Measurements from ENCODE around the gene PRKACA. TPM values are rescaled to one million over a fixed set of nuclear protein-coding genes. Genes with fewer than 3 reads are reported as not detected.

The PRKACA gene
- total RNA-seq, 2 donors from 2014 or later: 66.3 to 84.5 TPM

DNA sequence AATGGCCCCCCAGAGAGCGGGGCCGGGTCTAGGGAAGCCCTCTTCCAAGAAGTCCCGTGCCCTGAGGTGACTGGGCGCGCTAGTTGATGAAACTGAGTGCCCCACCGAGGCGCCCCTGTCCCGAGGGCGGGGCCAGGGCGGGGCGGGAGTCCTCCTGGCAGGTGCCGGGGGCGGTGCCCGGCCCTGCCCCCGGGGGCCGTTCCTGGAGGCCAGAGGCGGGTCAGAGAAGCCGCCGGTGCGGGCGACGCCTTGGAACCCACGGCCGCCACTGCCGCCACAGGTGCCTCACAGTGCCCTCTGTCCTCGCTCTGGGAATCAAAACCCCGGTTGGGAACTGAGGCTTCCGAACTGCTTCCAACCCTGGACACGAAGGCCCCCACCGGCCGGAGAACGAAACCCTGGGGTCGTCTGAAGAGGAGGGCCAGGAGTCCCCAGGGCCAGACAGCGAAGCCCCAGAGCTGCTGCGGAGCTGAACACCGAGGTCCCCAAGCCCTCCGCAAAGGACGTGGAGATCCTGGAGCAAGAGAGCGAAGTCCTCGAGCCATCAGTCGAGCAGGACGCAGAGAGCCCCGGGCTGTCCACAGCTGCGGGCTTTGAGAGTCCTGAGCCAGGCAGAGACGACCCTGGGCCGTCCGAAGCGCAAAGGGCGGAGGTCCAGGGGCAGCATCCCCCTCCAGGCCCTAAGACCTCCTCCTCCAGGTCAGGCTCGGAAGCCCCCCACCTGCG is 44.9 kb downstream of the PRKACA start, which contains the start of gene MISP3:
Gene MISP3, plus strand, starts transcription at position 252 of the 726 bp plus-strand sequence. CDS start 524 bp downstream, outside the sequence.
- peak in 1 of 2 donors; percentile 27 for ATAC-seq
- Mint-ChIP-seq H3K9me3 (no peaks in the 10 kb centered on the region), H3K36me3 (no peaks in the 10 kb centered on the region), H3K27ac (no peak within 1 kb of the TSS)
- peak; percentile 46 to 59 for DNase-seq (ENCODE audit: low spot score in 2 of 2)

DNA sequence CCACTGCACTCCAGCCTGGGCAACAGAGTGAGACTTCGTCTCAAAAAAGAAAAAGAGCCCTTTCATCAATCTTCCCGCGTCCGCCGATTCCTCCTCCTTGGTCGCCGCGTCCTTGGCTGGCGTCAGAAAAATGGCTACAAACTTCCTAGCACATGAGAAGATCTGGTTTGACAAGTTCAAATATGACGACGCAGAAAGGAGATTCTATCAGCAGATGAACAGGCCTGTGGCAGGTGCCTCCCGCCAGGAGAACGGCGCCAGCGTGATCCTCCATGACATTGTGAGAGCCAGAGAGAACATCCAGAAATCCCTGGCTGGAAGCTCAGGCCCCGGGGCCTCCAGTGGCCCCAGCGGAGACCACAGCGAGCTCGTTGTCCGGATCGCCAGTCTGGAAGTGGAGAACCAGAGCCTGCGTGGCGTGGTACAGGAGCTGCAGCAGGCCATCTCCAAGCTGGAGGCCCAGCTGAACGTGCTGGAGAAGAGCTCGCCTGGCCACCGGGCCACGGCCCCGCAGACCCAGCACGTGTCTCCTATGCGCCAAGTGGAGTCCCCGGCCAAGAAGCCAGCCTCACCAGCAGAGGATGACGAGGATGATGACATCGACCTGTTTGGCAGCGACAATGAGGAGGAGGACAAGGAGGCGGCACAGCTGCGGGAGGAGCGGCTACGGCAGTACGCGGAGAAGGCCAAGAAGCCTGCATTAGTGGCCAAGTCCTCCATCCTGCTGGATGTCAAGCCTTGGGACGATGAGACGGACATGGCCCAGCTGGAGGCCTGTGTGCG is 47.1 kb downstream of the PRKACA start:
- ATAC-seq (no peak), DNase-seq (ENCODE audit: low spot score in 2 of 2) (no peak)
- H3K36me3 Mint-ChIP-seq: no peaks in the 10 kb centered on the region
- no peaks in the 10 kb centered on the region for H3K9me3 Mint-ChIP-seq
- no peak overlapping the region for H3K27ac Mint-ChIP-seq

DNA sequence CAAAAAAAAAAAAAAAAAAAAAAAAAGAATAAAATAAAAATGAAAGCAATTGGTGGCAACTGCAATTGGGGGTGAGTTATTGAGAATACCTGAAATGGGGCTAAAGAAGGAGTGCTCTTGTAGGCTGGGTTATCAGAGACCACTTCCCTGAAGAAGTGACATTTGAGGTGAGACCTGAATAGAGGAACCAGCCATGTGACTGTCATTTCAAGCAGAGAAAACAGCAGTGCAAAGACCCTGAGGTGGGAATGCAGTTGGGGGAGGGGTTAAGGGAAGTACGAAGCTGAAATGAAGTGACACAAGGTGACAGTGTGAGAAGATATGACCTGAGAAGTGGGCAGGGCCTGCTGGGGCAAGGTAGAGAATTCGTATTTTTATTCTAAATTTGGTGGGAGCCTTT is 51.4 kb downstream of the PRKACA start:
- H3K36me3 Mint-ChIP-seq: no peaks in the 10 kb centered on the region
- H3K27ac Mint-ChIP-seq: no peak overlapping the region
- H3K9me3 Mint-ChIP-seq: no peaks in the 10 kb centered on the region
- peak; percentile 11 to 22 for ATAC-seq
- DNase-seq (ENCODE audit: low spot score in 2 of 2): no peak

DNA sequence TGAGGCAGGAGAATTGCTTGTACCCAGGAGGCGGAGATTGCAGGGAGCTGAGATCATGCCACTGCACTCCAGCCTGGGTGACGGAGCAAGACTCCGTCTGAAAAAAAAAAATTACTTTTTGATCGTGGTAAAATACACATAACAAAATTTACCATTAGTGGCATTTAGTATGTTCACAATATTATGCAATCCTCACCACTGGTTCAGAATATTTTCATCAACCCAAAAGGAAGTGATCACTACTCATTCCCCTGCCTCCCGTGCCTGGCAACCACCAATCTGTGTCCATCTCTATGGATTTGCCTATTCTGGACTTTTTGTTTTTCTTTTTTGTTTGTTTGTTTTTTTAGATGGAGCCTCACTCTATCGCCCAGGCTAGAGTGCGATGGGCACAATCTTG is 54.5 kb downstream of the PRKACA start:
- Mint-ChIP-seq H3K27ac (no peak overlapping the region), H3K9me3 (no peaks in the 10 kb centered on the region), H3K36me3 (no peaks in the 10 kb centered on the region)
- DNase-seq (ENCODE audit: low spot score in 2 of 2): no peak
- no peak for ATAC-seq

DNA sequence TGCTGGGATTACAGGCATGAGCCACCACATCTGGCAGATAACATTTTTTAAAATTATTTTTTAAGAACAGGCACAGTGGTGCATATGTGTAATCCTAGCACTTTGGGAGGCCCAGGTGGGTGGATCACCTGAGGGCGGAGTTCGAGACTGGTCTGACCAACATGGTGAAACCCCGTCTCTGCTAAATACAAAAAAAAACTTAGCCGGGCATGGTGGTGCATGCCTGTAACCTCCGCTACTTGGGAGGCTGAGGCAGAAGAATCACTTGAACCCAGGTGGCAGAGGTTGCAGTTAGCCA is 55.1 kb downstream of the PRKACA start:
- Mint-ChIP-seq H3K27ac (no peak overlapping the region), H3K9me3 (no peaks in the 10 kb centered on the region), H3K36me3 (no peaks in the 10 kb centered on the region)
- DNase-seq (ENCODE audit: low spot score in 2 of 2) (no peak), ATAC-seq (no peak)

DNA sequence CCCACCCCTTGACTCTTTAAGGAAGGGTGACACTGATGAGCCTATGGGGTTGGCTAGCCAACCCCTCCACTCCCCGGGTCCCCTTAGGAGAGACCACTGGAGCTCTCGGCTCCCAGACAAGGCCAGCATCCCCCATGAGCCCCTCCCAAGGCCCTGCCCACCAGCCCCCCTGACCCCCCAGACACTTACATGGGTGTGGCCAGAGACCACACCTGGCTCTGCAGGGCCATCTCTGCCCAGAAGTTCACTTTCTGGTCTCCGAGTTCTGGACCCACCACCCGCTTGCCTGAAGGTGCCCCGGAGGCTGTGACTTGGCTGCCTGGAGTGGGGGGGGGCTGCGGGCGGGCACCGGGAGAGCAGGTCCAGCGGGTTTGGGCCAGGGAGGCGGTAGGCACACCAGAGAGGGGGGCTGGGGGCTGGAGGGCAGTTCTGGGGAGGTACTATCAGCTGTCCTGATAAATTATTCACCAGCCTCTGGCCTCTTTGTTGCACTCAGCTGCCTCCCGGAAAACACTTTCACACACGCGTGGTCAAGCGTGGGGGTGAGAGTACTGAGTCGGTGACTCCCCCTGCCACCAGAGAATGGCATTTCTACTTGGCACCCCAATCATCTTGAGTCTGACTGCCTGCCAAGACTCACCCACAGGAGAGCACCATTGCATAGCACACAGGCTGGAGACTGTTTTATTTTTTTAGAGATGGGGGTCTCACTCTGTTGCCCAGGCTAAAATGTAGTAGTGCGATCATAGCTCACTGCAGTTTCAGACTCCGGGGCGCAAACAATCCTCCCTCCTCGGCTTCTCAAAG is 55.6 kb downstream of the PRKACA start, which contains the start of gene PALM3:
Gene PALM3, minus strand, starts transcription at position 326 of the 807 bp plus-strand sequence. Its CDS starts 96 bp downstream, at position 230.
- DNase-seq (ENCODE audit: low spot score in 2 of 2): no peak
- no peaks in the 10 kb centered on the region for H3K36me3 Mint-ChIP-seq
- no peaks in the 10 kb centered on the region for H3K9me3 Mint-ChIP-seq
- ATAC-seq: no peak
- no peak within 1 kb of the TSS for H3K27ac Mint-ChIP-seq

DNA sequence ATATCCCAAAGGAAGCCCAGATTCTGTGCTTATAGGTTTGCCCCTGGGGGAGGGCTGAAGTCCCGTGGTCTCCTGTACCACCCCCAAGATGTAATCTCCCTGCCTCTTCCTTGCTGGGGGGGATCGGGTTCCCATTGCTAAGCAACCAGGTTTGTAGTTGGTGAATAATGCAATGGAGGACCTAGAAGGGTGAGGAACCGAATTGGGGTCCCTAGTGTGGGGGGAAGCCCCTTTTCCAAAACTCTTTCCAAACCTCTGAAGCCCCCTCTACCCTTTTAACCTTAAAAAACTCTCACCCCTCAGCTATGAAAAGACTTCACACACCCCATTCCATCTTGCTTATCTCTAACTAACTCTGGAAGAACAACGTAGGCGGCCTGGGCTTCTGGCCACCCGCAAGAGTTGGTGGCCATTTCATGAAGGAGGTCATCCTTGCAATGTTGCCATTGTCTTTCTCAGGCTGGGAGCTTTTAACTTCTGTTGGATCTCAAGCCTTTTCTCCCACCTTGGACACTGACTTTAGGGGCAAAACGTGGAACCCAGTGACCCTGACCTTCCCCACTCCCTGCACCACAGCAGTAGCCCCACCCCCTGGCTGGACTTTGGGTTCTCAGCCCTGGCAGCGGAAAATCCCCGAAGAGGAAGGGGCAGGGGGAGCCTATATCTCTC is 56.3 kb downstream of the PRKACA start:
- no peaks in the 10 kb centered on the region for H3K9me3 Mint-ChIP-seq
- H3K27ac Mint-ChIP-seq: no peak overlapping the region
- no peaks in the 10 kb centered on the region for H3K36me3 Mint-ChIP-seq
- ATAC-seq: no peak
- DNase-seq (ENCODE audit: low spot score in 2 of 2): no peak

DNA sequence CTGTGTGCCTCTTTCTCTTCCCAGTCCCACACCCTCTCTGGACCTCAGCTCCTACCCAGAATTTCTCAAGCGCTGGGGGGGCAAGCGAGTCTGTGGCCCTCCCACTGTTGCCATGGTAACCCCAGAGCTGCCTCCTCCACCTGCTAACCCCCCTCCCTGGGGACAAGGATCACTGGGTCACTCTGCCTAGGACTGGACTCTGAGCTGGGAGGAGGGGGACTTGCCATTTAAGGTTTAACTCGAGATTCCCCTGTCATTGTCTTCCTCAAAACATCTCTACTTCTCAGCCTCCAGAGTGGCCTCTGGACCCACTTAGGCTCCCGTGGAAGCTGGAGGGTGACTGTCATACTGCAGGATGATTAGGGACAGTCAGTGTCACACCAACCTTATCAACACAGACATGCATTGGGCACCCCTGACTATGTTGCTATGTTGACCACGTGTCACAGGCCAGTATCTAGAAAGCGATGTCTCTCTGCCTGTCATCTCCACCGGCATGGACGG is 57.9 kb downstream of the PRKACA start:
- DNase-seq (ENCODE audit: low spot score in 2 of 2): no peak
- H3K9me3 Mint-ChIP-seq: no peaks in the 10 kb centered on the region
- no peak for ATAC-seq
- no peak overlapping the region for H3K27ac Mint-ChIP-seq
- no peaks in the 10 kb centered on the region for H3K36me3 Mint-ChIP-seq

DNA sequence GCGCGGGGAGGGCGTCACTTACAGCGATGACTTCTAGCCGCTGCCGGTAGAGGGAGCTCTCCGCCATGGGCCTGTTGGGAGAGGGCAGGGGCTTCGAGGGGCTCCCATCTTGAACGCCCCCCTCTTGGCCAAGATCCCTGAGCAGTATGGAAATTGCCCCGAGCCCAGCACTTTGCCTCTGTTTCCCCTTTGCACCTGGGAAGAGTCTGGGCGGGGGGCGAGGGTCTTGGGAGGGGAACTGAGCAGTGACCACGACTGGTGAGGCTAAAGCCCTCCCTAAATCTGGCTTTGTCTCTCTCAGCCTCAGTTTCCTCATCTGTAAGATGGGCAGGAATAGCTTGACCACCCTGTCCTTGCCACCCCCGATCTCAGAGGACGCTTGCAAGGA is 58.5 kb downstream of the PRKACA start:
- Mint-ChIP-seq H3K36me3 (no peaks in the 10 kb centered on the region), H3K27ac (no peak overlapping the region), H3K9me3 (no peaks in the 10 kb centered on the region)
- ATAC-seq (peak in 1 of 2 donors; percentile 66), DNase-seq (ENCODE audit: low spot score in 2 of 2) (peak in 1 of 2 donors; percentile 73)

DNA sequence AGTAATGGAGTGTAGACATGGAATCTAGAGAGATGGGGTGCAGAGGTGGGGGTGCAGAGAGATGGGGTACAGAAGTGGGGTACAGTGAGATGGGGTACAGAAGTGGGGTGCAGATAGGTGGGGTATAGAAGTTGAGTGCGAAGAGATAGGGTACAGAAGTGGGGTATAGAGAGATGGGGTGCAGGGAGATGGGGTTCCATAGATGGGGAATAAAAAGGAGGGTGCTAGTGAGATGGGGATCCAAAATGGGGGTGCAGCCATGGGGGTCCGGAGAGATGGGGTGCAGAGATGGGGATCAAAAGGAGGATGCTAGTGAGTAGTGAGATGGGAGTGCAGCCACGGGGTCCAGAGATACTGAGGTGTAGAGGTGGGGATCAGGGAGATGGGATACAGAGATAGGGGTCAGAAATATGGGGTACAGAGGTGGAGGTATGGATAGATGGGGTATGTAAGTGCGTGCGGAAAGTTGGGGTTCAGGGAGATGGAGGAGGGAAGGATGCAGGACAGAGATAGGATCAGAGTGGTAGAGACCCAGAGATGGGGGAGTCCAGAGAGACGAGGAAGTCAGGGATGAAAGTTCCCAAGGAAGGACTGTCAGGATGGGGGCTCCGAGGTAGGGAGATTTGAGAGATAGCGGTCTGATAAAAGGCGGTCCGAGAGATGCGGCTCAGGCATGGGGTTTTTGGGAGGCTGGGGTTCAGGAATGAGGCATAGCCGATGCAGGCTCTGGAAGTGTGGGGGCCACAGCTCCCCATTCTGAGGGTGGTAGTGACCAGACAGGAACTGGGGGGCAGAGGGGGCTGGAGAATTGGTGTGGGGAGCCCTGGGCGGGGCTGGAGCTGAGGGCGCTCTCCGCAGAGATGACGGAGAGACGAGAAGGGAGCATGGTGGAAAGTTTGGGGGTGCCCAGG is 59.1 kb downstream of the PRKACA start:
- Mint-ChIP-seq H3K27ac (no peak overlapping the region), H3K36me3 (no peaks in the 10 kb centered on the region), H3K9me3 (no peaks in the 10 kb centered on the region)
- ATAC-seq: peak in 1 of 2 donors; percentile 25
- no peak for DNase-seq (ENCODE audit: low spot score in 2 of 2)

DNA sequence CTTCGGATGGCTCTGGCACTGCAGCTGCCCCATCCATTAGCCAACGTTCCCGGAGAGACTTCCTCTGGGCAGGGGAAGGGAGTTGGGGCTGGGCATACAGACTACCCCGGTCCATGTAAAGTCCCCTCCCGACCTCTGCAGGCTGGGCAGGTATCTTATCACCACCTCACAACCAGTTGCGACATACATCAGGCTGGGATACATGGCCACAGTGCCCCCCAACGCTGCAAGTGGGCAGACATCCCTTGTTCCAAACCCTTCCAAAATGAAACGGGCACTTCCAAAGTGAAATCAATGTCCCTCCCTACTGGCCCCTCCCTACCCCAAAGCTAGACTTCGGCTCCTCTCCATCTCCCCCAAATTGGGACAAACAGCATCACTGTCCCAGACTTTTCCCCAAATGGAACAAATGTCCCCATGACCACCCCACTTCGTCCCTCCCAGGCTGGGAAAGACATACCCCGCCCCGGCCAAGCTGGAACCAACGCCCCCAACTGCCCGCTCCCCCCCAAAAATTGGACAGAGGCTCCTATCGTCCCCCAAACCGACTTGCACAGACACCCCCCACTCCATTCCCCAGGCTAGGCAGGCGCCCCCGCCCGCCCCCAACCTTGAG is 60.7 kb downstream of the PRKACA start:
- peaks cover 6 to 11% of the 10 kb centered on the region in 2 donors for H3K36me3 Mint-ChIP-seq
- H3K27ac Mint-ChIP-seq: no peak overlapping the region
- DNase-seq (ENCODE audit: low spot score in 2 of 2) (no peak), ATAC-seq (no peak)
- H3K9me3 Mint-ChIP-seq: peaks cover 0 to 4% of the 10 kb centered on the region in 2 donors

DNA sequence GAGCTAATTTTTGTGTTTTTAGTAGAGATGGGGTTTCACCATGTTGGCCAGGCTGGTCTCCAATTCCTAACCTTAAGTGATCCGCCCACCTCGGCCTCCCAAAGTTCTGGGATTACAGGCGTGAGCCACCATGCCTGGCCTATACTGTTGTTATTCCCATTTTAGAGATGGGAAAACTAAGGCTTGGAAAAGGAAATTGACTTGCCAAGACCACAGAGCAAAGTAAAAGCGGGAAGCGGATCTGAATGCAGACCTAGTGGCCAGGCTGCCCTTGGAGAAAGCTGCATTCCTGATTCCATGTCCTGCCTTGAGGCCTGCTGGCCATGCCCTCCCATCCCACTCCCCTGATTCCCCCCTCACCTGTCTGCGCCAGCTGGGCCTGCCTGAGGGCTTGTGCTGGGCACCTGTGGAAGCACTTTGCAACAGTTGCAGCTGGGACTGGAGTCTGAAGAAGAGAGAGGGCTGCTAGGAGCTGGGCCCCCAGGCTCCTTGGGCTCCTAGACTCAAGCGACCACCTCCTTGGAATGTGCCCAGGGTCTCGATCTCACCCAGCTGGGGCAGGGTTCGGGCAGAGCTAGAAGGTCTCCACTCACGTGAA is 61.4 kb downstream of the PRKACA start:
- Mint-ChIP-seq H3K36me3 (peaks cover 11 to 16% of the 10 kb centered on the region in 2 donors), H3K27ac (no peak overlapping the region), H3K9me3 (peaks cover 0 to 4% of the 10 kb centered on the region in 2 donors)
- ATAC-seq: no peak
- no peak for DNase-seq (ENCODE audit: low spot score in 2 of 2)

DNA sequence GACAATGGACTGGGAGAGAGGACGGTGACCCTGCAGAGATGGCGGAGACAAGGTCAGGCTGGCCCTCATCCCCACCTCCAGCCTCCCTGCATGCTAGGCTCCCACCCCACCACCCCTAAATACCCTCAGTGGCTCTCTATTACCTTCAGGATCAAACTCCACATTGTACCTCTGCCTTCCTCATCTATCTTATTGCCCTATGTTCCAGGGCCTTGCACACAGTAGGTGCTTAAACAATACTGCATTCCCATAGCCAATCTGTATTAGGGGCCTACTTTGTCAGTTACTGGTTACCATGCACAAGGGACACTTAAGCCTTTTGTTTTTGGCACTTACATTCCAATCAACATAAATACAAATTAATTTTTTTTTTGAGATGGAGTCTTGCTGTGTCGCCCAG is 62.2 kb downstream of the PRKACA start:
- no peak for DNase-seq (ENCODE audit: low spot score in 2 of 2)
- ATAC-seq: no peak
- H3K36me3 Mint-ChIP-seq: peaks cover 11 to 17% of the 10 kb centered on the region in 2 donors
- peaks cover 0 to 4% of the 10 kb centered on the region in 2 donors for H3K9me3 Mint-ChIP-seq
- H3K27ac Mint-ChIP-seq: no peak overlapping the region

DNA sequence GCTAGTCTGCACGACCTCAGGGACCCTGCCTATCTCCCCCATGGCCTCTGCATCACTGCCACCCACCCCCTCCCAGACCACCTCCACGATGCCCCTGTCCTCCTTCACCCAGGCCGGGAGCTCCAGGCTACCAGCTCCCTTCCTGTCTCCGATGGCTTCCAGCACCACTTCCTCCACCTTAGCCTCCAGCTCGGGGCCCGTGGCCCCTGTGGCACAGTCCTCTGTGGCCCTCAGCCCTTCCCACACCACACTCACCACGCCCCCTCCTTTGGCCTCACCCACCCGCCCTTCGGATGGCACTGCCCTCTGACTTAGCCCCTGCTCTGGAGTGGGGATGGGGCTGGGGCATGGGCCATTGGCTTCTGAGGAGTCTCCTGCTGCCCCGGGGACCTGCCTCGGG is 62.8 kb downstream of the PRKACA start:
- peaks cover 11 to 22% of the 10 kb centered on the region in 2 donors for H3K36me3 Mint-ChIP-seq
- no peak for DNase-seq (ENCODE audit: low spot score in 2 of 2)
- peaks cover 0 to 4% of the 10 kb centered on the region in 2 donors for H3K9me3 Mint-ChIP-seq
- no peak overlapping the region for H3K27ac Mint-ChIP-seq
- peak in 1 of 2 donors; percentile 11 for ATAC-seq

DNA sequence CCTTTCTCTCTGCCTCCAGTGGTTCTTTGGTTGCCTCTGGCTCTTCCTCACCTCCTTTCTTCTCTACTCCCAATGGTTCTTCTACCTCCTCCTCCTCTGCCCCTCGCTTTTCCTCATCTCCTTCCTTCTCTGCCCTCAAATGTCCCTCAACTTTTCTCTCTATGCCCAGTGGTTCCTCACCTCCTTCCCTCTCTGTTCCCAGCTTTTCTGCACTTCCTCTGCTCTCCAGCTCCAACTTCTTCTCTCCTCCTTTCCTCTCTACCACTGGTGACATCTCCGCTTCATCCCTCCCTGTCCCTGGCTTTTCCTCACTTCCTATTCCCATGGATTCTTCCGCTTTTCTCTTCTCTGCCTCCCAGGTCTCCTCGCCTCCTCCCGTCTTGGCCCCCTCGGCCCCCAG is 63.5 kb downstream of the PRKACA start:
- Mint-ChIP-seq H3K27ac (peak overlapping the region in 1 of 2 donors; percentile 71), H3K36me3 (peaks cover 11 to 22% of the 10 kb centered on the region in 2 donors), H3K9me3 (peaks cover 0 to 4% of the 10 kb centered on the region in 2 donors)
- ATAC-seq: no peak
- DNase-seq (ENCODE audit: low spot score in 2 of 2): no peak
